NB4 (cell line): ENCODE data around the gene CDKN2B-AS1.

Experiments
- CTCF ChIP-seq: IDR thresholded peaks from one replicate; pipeline ENCODE4 v1.5.1; 2012; ENCODE audit warnings: low read depth, low read length
- MAX ChIP-seq: IDR thresholded peaks from 2 replicates; pipeline ENCODE4 v1.6.1; 2011; ENCODE audit warnings: low read depth, low read length
- MYC ChIP-seq: IDR thresholded peaks from 2 replicates; pipeline ENCODE4 v1.6.1; 2011; ENCODE audit warnings: low read depth, low read length
- POLR2A ChIP-seq: IDR thresholded peaks from 2 replicates; pipeline ENCODE4 v1.6.1; 2011; ENCODE audit warnings: mild to moderate bottlenecking; ENCODE audit not compliant: insufficient read length; ENCODE audit errors: extremely low read depth

GRCh38 chr9:22005702-22006606 is 11.4 kb downstream of the CDKN2B-AS1 start:
- TF ChIP-seq CTCF (no peak), POLR2A (no peak), MYC (no peak), MAX (no peak)
